Ishikawa (cell line): Measurements from ENCODE around the gene ASIC2.

ENCODE experiments used
- CEBPB ChIP-seq: IDR thresholded peaks from 2 replicates; pipeline ENCODE4 v1.6.1; 2012
- CREB1 ChIP-seq: IDR thresholded peaks from 2 replicates; pipeline ENCODE4 v1.6.1; 2012; ENCODE audit warnings: low read depth
- EGR1 ChIP-seq: IDR thresholded peaks from 2 replicates; pipeline ENCODE4 v1.6.1; 2012
- EP300 ChIP-seq: IDR thresholded peaks from 2 replicates; pipeline ENCODE4 v1.6.1; 2012; ENCODE audit warnings: borderline replicate concordance
- FOXM1 ChIP-seq: IDR thresholded peaks from 2 replicates; pipeline ENCODE4 v1.6.1; 2012; ENCODE audit warnings: low read depth, borderline replicate concordance
- MAX ChIP-seq: IDR thresholded peaks from 2 replicates; pipeline ENCODE4 v1.6.1; 2012
- NFIC ChIP-seq: IDR thresholded peaks from 2 replicates; pipeline ENCODE4 v1.6.1; 2012
- RAD21 ChIP-seq: IDR thresholded peaks from 2 replicates; pipeline ENCODE4 v1.6.1; 2012; ENCODE audit warnings: low read depth
- REST ChIP-seq: IDR thresholded peaks from 2 replicates; pipeline ENCODE4 v1.6.1; 2012; ENCODE audit warnings: low read depth, mild to moderate bottlenecking
- TAF1 ChIP-seq: IDR thresholded peaks from 2 replicates; pipeline ENCODE4 v1.6.1; 2012; ENCODE audit warnings: low read depth, mild to moderate bottlenecking
- TCF12 ChIP-seq: IDR thresholded peaks from 2 replicates; pipeline ENCODE4 v1.6.1; 2012; ENCODE audit warnings: low read depth
- TEAD4 ChIP-seq: IDR thresholded peaks from 2 replicates; pipeline ENCODE4 v1.6.1; 2012
- USF1 ChIP-seq: IDR thresholded peaks from 2 replicates; pipeline ENCODE4 v1.6.1; 2012
- YY1 ChIP-seq: IDR thresholded peaks from 2 replicates; pipeline ENCODE4 v1.6.1; 2012; ENCODE audit warnings: low read depth
- ZBTB7A ChIP-seq: IDR thresholded peaks from 2 replicates; pipeline ENCODE4 v1.6.1; 2012; ENCODE audit warnings: low read depth

Gene ASIC2

GRCh38 chr17:33085256-33085655 is 207.8 kb downstream of the ASIC2 start:
- TF ChIP-seq TCF12, result no peak
- TF ChIP-seq EGR1, result no peak
- TF ChIP-seq ZBTB7A, result no peak
- TF ChIP-seq NFIC, result no peak
- TF ChIP-seq MAX, result no peak
- no peak for TF ChIP-seq REST
- no peak for TF ChIP-seq CEBPB
- TF ChIP-seq EP300, result no peak
- TF ChIP-seq RAD21, result no peak
- TF ChIP-seq TEAD4, result no peak
- TF ChIP-seq FOXM1, result no peak
- no peak for TF ChIP-seq TAF1
- no peak for TF ChIP-seq USF1
- no peak for TF ChIP-seq YY1
- no peak for TF ChIP-seq CREB1

GRCh38 chr17:33084755-33085154 is 208.3 kb downstream of the ASIC2 start:
- no peak for TF ChIP-seq CREB1
- no peak for TF ChIP-seq FOXM1
- no peak for TF ChIP-seq YY1
- TF ChIP-seq MAX, result no peak
- TF ChIP-seq USF1, result no peak
- TF ChIP-seq EGR1, result no peak
- no peak for TF ChIP-seq ZBTB7A
- no peak for TF ChIP-seq CEBPB
- no peak for TF ChIP-seq EP300
- TF ChIP-seq TEAD4, result no peak
- TF ChIP-seq RAD21, result no peak

GRCh38 chr17:33082529-33083173 is 210.4 kb downstream of the ASIC2 start:
- TF ChIP-seq CEBPB (no peak), EP300 (no peak), TEAD4 (no peak), TCF12 (no peak), TAF1 (no peak), YY1 (no peak), FOXM1 (no peak), RAD21 (no peak), ZBTB7A (no peak), NFIC (no peak), REST (no peak), USF1 (no peak), EGR1 (no peak), MAX (no peak), CREB1 (no peak)

GRCh38 chr17:33080091-33080490 is 213.0 kb downstream of the ASIC2 start:
- no peak for TF ChIP-seq YY1
- no peak for TF ChIP-seq TEAD4
- TF ChIP-seq TAF1, result no peak
- TF ChIP-seq RAD21, result no peak
- no peak for TF ChIP-seq EP300
- no peak for TF ChIP-seq CREB1
- no peak for TF ChIP-seq FOXM1
- no peak for TF ChIP-seq NFIC
- TF ChIP-seq EGR1, result no peak
- TF ChIP-seq MAX, result no peak
- no peak for TF ChIP-seq REST
